BJ (cell line): Measurements from ENCODE around the gene MYL12B. TPM values are rescaled to one million over a fixed set of nuclear protein-coding genes. Genes with fewer than 3 reads are reported as not detected.
A peak's percentile ranks its signal among the peaks of the same experiment; 100 is the strongest.

ENCODE experiments used
- CTCF ChIA-PET: fragments of 350-600 bp; formaldehyde crosslinking; extraction: SDS; loops from one replicate; lab custom pipeline; 2021; ENCODE audit warnings: antibody characterized with exemption, inconsistent platforms; lab: Yijun Ruan, JAX
- POLR2A ChIA-PET: fragments of 300-600 bp; sonication (Branson Sonifier 250); formaldehyde crosslinking; extraction: SDS; loops from one replicate; lab custom pipeline; 2021; ENCODE audit warnings: antibody characterized with exemption; lab: Charles Lee
- DNase-seq: peaks from one replicate; pipeline ENCODE4 v3.0.0-alpha.2; 2011; ENCODE audit warnings: low read depth
- H3K27me3 ChIP-seq: 2 replicates; pipeline ENCODE4 v1.6.0; 2011; ENCODE audit warnings: low read length; ENCODE audit not compliant: control insufficient read depth, insufficient read depth
- H3K36me3 ChIP-seq: 2 replicates; pipeline ENCODE4 v1.5.1; 2011; ENCODE audit warnings: low read length; ENCODE audit not compliant: control insufficient read depth, insufficient read depth
- H3K4me3 ChIP-seq: 2 replicates; pipeline ENCODE4 v1.5.1; 2011; ENCODE audit warnings: low read depth, mild to moderate bottlenecking, control low read depth, low read length
- polyA plus RNA-seq: library from polyadenylated mRNA; depleted of rRNA; stranded (reverse); fragments of >200 nt; gene quantifications from 2 replicates; pipeline ENCODE4 v1.2.3, GENCODE V29; 2011
- TF ChIP-seq, protein P1 (sequence below): IDR thresholded peaks from 2 replicates; pipeline ENCODE4 v1.5.1; 2011; ENCODE audit warnings: low read depth, mild to moderate bottlenecking, control low read depth, inconsistent platforms, low read length, moderate library complexity; ENCODE audit not compliant: insufficient read depth

The MYL12B gene
- polyA plus RNA-seq, 1 experiment: 778 TPM

DNA sequence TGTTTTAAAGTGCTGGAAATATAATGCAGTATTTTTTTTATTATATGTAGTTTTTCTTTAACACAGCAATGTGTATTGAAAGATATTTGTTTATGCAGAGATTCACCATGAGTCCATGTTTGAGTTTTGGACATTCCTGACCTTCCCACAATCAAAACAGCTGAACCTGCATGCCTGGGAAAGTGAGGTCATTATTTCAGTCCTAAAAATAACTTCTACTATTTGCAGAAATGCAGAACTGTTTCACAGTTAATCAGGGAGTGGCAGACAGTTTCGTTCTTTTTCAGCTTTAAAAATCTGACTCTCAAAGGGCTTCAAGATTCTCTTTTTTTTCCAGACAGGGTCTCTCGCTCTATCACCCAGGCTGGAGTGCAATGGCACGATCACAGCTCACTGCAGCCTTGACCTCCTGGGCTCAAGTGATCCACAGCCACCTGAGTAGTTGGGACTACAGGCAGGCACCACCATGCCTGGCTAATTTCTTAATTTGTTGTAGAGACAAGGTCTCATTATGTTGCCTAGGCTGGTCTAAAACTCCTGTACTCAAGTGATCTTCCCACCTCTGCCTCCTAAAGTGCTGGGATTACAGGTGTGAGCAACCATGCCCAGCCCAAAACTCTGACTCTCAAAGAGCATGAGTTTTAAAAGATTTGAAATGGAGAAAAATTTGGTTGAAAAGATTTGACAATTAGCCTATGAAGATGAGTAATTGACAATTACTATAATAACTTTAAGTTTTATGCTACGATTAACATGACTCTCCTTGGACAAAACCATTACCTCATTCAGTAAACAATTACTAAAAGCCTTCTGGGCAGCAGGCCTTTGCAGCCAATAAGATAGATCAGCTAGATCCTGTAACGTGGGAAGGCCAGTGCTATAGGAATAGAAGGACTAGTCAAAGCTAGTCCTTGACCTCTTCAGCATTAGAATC lies 5.0 kb upstream of the MYL12B start:
- DNase-seq: no peak
- Histone ChIP-seq H3K4me3 (no peak overlapping the region), H3K27me3 (no peaks in the 10 kb centered on the region), H3K36me3 (peaks cover 11% of the 10 kb centered on the region)
- CTCF ChIA-PET: no interaction called here
- TF ChIP-seq, protein P1, sequence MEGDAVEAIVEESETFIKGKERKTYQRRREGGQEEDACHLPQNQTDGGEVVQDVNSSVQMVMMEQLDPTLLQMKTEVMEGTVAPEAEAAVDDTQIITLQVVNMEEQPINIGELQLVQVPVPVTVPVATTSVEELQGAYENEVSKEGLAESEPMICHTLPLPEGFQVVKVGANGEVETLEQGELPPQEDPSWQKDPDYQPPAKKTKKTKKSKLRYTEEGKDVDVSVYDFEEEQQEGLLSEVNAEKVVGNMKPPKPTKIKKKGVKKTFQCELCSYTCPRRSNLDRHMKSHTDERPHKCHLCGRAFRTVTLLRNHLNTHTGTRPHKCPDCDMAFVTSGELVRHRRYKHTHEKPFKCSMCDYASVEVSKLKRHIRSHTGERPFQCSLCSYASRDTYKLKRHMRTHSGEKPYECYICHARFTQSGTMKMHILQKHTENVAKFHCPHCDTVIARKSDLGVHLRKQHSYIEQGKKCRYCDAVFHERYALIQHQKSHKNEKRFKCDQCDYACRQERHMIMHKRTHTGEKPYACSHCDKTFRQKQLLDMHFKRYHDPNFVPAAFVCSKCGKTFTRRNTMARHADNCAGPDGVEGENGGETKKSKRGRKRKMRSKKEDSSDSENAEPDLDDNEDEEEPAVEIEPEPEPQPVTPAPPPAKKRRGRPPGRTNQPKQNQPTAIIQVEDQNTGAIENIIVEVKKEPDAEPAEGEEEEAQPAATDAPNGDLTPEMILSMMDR: no peak
- POLR2A ChIA-PET: interaction anchor here (0.6 kb wide), 1 partner anchor 347 kb away, joined by 4 read pairs; no protein-coding TSS in a partner anchor

DNA sequence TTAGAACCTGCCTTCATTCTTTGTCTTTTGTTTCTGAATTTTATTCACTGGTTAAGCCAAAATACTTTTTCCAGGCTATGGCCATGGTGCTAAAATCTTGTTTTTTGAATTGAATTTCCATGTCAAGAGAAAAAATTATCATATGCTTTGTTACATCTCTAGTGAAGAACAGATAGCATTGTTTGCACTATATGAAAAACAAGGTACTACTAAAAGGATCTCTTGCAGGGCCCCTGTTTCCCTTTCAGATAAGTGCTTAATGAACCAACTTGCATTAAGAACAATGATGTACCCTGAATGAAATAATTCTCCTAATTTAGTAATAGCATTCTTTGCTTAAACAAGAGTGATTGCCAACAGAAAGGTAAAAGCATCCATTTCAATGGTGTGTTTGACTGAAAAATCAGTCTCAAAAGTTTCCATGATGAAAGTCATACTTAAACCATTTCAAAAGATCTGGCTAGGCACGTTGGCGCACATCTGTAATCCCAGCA lies 4.3 kb upstream of the MYL12B start:
- ChIA-PET CTCF (no interaction called here), POLR2A (no interaction called here)
- H3K4me3 ChIP-seq: no peak overlapping the region
- H3K36me3 ChIP-seq: peaks cover 11% of the 10 kb centered on the region
- TF ChIP-seq, protein P1: no peak
- DNase-seq: no peak
- H3K27me3 ChIP-seq: no peaks in the 10 kb centered on the region

DNA sequence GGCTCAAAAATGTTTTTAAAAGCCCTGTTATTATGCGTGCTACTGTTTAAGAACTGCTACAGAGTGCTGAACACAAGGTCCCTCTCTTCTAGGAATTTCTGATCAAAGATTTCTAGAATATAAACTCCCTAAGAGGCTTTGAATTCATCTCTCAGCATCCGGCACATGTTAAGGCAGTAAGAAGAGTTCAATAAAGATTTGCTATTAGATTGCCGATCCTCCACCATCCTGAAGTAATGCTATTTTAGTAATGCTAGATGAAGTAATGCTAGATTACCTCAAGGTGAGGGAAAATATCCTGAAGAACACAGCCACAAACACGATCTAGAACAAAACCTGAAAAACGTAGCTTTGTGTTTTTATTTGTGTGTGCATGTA lies 949 bp upstream of the MYL12B start:
- TF ChIP-seq, protein P1: no peak
- peak overlapping the region; percentile 70 for H3K4me3 ChIP-seq
- peaks cover 7% of the 10 kb centered on the region for H3K36me3 ChIP-seq
- no peaks in the 10 kb centered on the region for H3K27me3 ChIP-seq
- no peak for DNase-seq
- ChIA-PET POLR2A (interaction anchor here (1.1 kb wide), 1 partner anchor 9 kb away, joined by 4 read pairs; no protein-coding TSS in a partner anchor), CTCF (interaction anchor here (1.1 to 2.0 kb wide), 2 partner anchors 9 to 13 kb away, joined by 3 to 4 read pairs; no protein-coding TSS in a partner anchor)

DNA sequence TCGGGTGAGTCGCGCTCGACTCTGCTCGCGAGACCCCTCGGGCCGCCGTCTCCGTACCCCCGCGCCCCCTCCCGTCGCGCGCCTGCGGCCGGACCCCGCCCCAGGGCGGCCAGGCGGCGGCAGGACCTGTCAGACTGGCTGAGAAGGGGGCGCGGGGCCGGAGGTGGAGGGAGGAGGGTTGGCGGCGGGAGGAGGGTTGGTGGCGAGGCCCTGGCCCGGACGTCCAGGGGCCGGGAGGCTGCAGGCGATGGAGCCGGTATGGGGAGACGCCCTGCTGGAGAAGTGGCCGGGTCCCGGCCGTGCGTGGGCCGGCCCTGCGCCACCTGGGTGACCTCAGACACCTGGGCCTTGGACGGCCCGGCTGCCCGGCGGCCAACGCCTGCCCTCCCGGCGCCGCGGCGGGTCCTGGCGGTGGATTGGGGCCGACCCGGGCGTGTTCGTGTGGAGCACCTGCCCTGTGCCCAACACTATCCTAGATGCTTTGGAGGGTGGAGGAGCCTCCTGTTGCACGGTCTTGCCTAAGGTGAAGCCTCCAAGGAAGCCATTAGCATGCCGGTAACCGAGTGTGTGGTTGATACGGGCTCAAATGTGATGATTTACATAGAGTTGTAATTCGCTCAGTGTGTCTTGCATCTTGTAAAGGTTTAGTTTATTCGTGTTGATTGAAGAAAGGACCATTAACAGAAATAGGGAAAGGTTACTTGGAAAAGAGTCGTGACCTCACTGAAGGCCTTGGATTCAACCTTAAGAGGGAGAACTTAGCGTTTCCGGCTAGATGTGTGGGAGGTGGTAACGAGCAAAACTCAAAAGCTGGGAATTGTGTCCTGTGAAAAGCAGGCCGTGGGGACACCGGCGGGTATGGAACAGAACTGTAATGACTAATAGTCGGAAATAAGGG lies 550 bp downstream of the MYL12B start:
- H3K4me3 ChIP-seq: peak overlapping the region; percentile 70
- ChIA-PET POLR2A (interaction anchor here (0.6 to 0.7 kb wide), 2 partner anchors 192 to 689 kb away, joined by 3 read pairs; no protein-coding TSS in a partner anchor), CTCF (interaction anchor here (2.0 kb wide), 1 partner anchor 14 kb away, joined by 4 read pairs; no protein-coding TSS in a partner anchor)
- H3K27me3 ChIP-seq: no peaks in the 10 kb centered on the region
- H3K36me3 ChIP-seq: peaks cover 7% of the 10 kb centered on the region
- DNase-seq: no peak
- TF ChIP-seq, protein P1: no peak
